ENCODE results near the gene DLG1. TPM values are rescaled to one million over a fixed set of nuclear protein-coding genes. Genes with fewer than 3 reads are reported as not detected.

DLG1 gene
- total RNA-seq = 49.0 TPM

DNA sequence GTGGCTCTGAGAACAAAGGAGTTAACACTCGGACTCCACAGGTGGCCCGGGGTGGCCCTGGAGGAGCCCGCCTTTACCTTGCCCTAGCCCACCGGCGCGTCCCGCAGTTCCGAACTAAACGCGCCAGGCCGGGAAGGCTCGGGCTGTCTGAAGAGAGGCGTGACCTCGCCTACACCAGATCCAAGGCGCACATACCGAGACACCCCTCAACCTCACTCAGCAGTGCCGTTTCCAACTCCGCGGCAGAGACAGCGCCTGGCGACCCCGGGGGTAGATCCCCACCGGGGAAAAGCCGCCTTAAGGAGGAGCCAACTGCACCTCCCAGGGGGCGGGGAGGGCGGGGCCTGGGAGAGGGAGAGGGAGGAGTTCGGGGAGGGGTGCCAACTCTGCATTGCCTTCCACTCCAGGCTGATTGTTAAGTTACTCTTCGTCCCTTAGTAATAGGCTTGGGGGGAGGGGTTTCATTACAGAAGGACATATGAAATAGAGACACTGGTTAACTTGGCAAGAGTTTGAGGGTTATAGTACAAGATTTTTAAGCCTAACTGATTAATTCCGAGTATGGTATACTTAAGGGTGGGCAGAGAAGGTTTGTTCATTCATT, at the start of gene DLG1:
Gene DLG1 (minus strand): TSS at position 272 of the 604 bp plus-strand sequence. CDS start 1,408 bp downstream, outside the sequence.
- peak; percentile 95 for DNase-seq (ENCODE audit: low spot score)
- ATAC-seq = peak; percentile 84

DNA sequence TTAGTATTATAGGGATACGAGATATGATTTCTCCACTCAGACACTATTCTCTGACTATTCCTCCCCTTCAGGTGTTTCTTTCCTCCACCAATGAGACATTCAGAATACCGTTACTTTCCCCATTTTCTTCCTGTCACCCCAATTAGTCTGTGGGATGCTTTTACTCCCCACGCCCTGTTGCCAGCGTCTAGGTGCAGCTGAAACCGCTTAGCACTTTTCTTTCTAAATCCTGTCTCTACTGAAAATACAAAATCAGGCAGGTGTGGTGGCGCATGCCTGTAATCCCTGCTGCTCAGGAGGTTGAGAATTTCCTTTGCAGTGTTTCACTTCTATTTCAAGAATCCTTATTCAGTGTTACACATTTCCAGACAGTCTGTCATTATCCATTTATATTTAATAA, 49.6 kb upstream of the DLG1 start:
- no peak for DNase-seq (ENCODE audit: low spot score)
- ATAC-seq = no peak

- no peak for ATAC-seq
- no peak for DNase-seq (ENCODE audit: low spot score)
Measured at GRCh38 chr3:197345390-197345789, 47.0 kb upstream of the DLG1 start.

- ATAC-seq = no peak
- no peak for DNase-seq (ENCODE audit: low spot score)
Measured at GRCh38 chr3:197344582-197345318, 46.3 kb upstream of the DLG1 start.

GRCh38 chr3:197343656-197344408, 45.4 kb upstream of the DLG1 start:
- DNase-seq (ENCODE audit: low spot score) = peak; percentile 29
- no peak for ATAC-seq

DNA sequence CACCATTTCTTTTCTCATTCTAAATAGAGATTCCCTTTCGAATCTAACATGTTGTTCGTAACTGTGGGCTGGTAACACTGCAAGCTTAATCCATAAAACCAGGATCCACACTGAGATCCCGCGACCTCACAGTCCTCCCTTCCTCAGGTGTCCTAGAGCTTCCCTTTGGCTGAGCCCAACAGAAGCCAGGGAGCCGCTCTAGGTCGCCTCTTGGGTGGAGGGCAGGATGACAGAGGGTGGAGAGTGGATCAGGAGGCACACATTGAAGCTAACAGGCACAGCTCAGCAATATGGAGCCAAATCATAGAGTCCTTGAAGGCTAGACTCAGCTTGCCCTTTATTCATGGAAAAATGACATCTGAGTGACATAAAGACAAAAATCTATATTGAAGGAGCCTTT, 44.7 kb upstream of the DLG1 start:
- DNase-seq (ENCODE audit: low spot score) = peak; percentile 27
- no peak for ATAC-seq

- ATAC-seq (no peak), DNase-seq (ENCODE audit: low spot score) (peak; percentile 5)
Measured at GRCh38 chr3:197340521-197340871, 42.1 kb upstream of the DLG1 start.

DNA sequence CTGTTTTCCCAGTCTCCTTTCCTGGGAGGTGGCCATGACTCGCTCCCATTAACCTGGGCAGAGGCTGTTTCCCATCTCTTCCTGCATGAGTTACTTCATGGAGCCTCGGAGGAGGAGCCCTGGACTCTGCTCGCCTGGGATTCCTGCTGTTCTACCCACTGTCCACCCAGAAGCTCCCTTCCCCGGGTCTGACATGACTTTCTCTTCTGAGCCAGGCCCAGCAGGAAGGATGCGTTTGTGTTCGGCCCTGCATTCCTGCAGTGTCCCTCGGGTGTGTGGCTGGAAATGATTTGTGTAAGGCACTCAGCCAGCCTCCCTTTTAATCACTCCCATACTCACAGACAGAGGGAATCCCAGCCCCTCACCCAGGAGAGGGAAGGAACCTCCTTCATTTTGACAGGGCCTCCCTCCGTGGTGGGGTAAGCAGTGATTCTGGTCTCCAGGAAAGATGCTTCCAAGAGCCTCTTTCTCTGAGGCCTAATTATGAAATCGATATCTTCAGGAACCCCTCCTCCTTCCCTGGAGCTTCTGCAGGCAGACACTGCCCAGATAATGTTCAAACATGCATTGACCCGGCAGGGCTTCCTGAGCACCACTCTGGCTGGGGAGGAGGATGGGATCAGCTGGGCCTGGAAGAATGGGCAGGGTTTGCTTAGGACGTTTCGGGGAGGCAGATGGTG, 41.6 kb upstream of the DLG1 start:
- DNase-seq (ENCODE audit: low spot score) (peak; percentile 30), ATAC-seq (no peak)

GRCh38 chr3:197338586-197338985, 40.2 kb upstream of the DLG1 start:
- no peak for ATAC-seq
- no peak for DNase-seq (ENCODE audit: low spot score)

GRCh38 chr3:197337656-197338055, 39.2 kb upstream of the DLG1 start:
- ATAC-seq = no peak
- DNase-seq (ENCODE audit: low spot score) = no peak

DNA sequence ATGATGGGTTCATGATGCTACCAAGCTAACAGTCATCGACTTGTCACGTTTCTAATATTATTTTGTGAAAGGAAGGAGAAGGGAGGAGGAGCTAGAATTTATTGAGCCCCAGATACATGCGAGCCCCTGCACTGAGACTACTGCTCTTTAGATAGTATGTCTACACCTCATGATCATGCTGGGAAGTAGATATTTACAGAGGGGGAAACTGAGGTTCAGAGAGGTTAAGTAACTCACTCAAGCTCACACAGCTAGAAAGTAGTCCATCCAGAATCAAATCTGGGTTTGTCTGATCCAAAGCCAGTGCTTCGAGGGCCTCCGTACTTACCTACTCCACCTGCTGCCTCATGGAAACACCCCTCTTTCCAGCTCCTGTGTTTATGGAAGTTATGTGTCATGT, 38.8 kb upstream of the DLG1 start:
- DNase-seq (ENCODE audit: low spot score) = no peak
- ATAC-seq = no peak

DNA sequence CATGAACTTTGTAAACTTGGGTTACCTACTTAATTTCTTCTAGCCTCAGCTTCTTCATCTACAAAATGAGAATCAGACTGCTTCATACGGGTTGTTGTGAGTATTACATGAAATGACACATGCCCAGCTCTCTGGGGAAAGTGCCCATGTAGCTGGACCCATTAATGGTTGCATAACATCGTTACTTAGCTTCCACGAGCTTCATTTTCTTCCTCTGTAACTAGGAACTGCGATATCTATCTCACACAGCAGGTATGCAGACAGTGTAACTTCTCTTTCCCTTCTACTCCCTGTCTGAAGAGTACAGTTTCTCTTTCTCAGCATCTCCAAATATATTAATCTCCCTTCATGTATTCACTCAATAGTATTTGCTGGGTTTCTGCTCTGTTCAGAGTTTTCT, 37.9 kb upstream of the DLG1 start:
- ATAC-seq (no peak), DNase-seq (ENCODE audit: low spot score) (no peak)

DNA sequence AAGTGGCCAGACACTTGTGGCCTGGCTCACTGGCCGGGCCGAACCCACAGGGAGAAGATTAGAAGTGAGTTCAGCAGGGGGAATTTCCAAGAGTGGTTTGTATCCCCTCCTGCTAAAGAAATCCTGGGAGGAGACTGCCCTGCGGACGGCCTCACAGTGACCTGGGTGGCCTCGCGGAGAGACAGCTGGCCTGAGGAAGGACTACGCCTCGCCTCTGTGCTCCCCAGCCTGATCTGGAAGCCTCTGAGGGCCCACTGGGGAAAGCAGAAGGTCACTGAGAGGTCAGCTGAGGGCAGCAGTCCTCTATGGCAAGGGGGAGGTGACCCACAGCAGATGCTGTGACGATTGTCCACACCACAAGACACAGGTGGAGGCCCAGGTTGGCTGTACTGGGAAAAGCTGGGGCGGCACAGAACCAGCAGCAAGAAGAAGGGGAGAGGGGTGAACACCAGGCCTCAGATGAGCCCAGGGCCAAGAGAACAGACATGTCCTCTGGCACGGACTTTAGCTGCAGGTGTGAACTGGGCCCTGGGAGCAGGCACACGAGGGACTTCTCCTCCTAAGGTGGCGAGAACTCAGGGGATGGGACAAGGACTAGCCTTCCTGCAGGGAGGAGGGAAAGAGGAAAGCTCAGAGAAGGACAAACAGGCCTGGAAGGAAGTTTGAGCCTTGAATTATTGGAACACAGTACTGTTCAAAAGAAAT, 37.2 kb upstream of the DLG1 start:
- ATAC-seq (peak; percentile 33), DNase-seq (ENCODE audit: low spot score) (no peak)

- peak; percentile 11 for DNase-seq (ENCODE audit: low spot score)
- ATAC-seq = no peak
Measured at GRCh38 chr3:197333901-197334639, 35.7 kb upstream of the DLG1 start.

DNA sequence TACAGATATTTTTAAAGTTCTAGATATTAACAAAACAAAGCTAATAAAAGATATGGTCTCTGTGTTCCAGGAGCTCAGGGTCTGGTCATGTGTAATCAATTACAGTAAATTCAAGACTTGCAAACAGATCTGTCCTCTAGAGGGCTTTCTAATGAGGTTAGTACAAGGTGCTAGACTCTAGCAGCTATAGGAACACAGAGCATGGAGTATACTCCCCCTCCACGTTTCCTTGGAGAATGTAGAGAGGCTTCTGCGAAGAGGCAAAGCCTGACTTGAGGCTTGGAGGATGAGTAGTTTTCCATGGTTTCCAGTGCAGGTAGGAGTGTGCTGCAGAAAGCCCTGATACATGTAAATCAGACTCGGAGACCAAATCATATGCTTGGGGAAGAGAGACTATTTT, 32.7 kb upstream of the DLG1 start:
- ATAC-seq (peak; percentile 62), DNase-seq (ENCODE audit: low spot score) (no peak)

GRCh38 chr3:197329382-197329781, 31.0 kb upstream of the DLG1 start:
- DNase-seq (ENCODE audit: low spot score) (no peak), ATAC-seq (no peak)

DNA sequence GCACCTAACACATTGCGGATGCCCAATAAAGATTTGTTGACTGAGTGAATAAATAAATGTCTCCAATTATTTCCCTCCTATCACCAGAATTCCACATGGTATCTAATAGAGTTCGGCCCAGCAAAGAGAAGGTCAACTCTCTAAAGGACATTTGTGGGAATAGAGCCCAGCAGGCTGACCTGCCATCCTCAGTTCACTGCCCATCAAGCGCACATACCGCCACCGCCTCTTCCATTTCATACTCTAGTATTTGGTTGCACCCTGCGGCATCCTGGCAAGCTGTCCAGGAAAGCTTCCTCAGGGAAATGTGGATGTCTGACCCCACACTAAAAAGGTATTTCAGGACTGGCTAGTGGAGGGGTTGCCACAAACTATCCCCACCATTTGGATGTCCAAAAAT, 29.8 kb upstream of the DLG1 start:
- ATAC-seq (no peak), DNase-seq (ENCODE audit: low spot score) (no peak)

DNA sequence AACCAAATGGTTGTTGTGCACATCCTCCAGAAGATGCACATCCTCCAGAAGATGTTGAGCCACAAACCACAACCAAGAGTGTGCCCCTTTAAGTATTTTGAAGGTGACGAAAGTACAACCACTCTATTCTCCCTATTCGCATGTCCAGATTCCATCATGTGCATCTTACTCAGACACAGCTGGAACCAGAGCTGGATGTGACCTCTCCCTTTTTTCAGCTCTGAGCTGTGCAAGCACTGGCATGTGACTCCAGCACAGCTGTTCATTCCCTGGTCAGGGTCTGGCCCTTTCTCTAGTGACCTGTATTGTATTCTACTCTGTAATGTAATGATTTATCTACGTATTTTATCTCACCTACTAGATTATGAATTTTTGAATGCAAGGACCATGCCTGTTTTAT, 29.3 kb upstream of the DLG1 start:
- DNase-seq (ENCODE audit: low spot score) = no peak
- ATAC-seq = no peak

DNA sequence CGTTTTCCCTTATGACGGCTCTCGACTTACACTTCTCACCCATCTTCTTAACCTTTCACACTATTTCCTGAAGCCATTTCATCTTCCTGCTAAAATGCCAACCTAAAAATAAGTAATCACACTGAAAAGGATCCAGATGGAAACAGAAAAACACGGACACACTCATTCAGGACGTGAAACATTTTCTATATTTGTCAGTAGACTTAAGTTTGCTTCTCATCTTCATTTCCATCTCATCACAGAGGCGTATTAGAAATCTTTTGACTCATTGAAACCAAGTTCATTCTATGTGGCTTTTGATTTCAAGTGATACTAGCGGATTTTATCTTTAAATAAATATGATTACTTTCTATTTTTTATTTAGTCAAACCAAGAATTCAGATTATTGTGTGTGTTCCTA, 27.4 kb upstream of the DLG1 start:
- no peak for DNase-seq (ENCODE audit: low spot score)
- ATAC-seq = no peak

- ATAC-seq (no peak), DNase-seq (ENCODE audit: low spot score) (no peak)
Measured at GRCh38 chr3:197322149-197322548, 23.7 kb upstream of the DLG1 start.

Measured in left lobe of liver (tissue), 2 donors.